Karpas-422 (cell line): ENCODE results near the gene CD70. TPM values are rescaled to one million over a fixed set of nuclear protein-coding genes. Genes with fewer than 3 reads are reported as not detected.

ENCODE experiments used
- small RNA-seq: library from RNA; depleted of rRNA; stranded (forward); fragments of <200 nt; gene quantifications from one replicate; pipeline ENCODE3, GENCODE V24; 2014
- total RNA-seq: library from RNA; depleted of rRNA; stranded (reverse); fragments of >200 nt; shearing (Covaris generic); gene quantifications from 2 replicates; pipeline ENCODE4 v1.2.3, GENCODE V29; 2014; ENCODE audit warnings: low replicate concordance; rRNA removed

Gene CD70
- total RNA-seq, 1 experiment from 2014 or later, result 12.6 TPM

Small RNAs within 50 kb of the gene (small RNA-seq; reads per million reads assigned to genes)
- not detected for gene RF00019

Other genes with a start within 250 kb of the CD70 start
- gene CLPP, start 229.6 kb downstream of the CD70 start, total RNA-seq, result 52.1 and 128 TPM in 2 replicates
- 94.7 and 95.7 TPM in 2 replicates for gene ALKBH7, start 218.4 kb downstream of the CD70 start, total RNA-seq
- gene PSPN, start 215.2 kb downstream of the CD70 start, total RNA-seq, result 0.76 and 1.0 TPM in 2 replicates
- gene GTF2F1, start 198.0 kb downstream of the CD70 start, total RNA-seq, result 18.2 and 35.4 TPM in 2 replicates
- 94.5 and 217 TPM in 2 replicates for gene KHSRP, start 166.3 kb downstream of the CD70 start, total RNA-seq
- 1.4 TPM in 1 of 2 replicates, not detected in the other for gene SLC25A41, start 157.4 kb downstream of the CD70 start, total RNA-seq
- 32.1 and 44.7 TPM in 2 replicates for gene SLC25A23, start 131.4 kb downstream of the CD70 start, total RNA-seq
- 0.34 TPM in 1 of 2 replicates, not detected in the other for gene CRB3, start 126.9 kb downstream of the CD70 start, total RNA-seq
- 19.2 and 32.0 TPM in 2 replicates for gene DENND1C, start 109.4 kb downstream of the CD70 start, total RNA-seq
- 0.45 and 0.83 TPM in 2 replicates for gene TUBB4A, start 88.8 kb downstream of the CD70 start, total RNA-seq
- 10.3 and 14.5 TPM in 2 replicates for gene TNFSF9, start 60.1 kb downstream of the CD70 start, total RNA-seq
- gene TNFSF14, start 79.0 kb upstream of the CD70 start, total RNA-seq, result 1.8 TPM in 1 of 2 replicates, not detected in the other
- not detected in 2 replicates for gene C3, start 129.5 kb upstream of the CD70 start, total RNA-seq
- gene GPR108, start 146.4 kb upstream of the CD70 start, total RNA-seq, result 34.7 and 41.8 TPM in 2 replicates
- 6.5 and 15.7 TPM in 2 replicates for gene TRIP10, start 148.5 kb upstream of the CD70 start, total RNA-seq
- gene SH2D3A, start 176.3 kb upstream of the CD70 start, total RNA-seq, result 3.3 and 18.9 TPM in 2 replicates
- gene VAV1, start 181.6 kb upstream of the CD70 start, total RNA-seq, result 46.0 and 85.2 TPM in 2 replicates